Stimulated activated CD8-positive, alpha-beta memory T cell treated with anti-CD3 and anti-CD28 coated beads, Interleukin-12 subunit alpha, Interleukin-12 subunit beta, amount 100 ng/mL, for 24 hours (primary cell): ENCODE measurements around the gene MEG3.

Experiments used
- DNase-seq: peaks from one replicate; pipeline ENCODE4 v3.0.0-alpha.2; 2020; ENCODE audit errors: extremely low read depth

MEG3 gene

DNA sequence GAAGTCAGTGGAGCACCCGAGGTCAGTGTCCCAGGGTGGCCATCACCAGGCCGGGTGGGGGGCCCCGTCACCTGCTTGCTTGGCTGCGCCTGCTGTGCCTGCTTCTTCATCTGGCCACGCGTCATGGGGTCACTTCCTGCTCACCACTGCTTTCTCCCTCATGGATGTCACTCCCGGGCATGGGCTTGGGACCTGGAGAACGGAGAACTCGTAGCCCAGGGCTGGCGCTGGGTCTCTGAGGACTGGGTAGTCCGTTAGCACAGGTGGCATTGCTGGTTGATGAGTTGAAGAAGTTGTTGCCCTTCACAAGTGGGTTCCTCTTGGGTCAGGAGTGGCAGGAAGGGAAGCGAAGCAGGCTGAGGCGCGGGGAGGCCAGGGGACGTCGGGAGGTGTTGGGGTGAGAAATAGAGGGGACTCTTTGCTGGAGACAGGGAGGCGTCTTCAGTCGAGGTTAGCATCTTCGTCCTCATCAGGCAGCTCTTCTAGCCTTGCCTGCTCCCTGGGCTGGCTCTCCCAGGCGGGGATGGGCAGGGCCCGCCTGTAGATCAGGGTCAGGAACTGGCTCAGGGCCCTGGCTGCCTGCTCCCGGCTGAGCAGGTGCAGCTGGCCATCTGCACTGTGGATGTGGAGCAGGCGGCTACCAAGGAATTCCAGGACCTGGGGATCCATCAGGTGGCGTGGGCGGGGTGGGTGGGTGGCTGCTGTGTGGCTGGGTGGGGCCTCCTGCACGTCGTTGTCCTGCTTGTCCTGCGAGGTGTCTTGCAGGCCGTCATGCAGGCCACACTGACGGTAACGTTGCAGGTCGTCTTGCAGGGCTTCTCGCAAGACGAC, 54.6 kb downstream of the MEG3 start:
- no peak for DNase-seq

DNA sequence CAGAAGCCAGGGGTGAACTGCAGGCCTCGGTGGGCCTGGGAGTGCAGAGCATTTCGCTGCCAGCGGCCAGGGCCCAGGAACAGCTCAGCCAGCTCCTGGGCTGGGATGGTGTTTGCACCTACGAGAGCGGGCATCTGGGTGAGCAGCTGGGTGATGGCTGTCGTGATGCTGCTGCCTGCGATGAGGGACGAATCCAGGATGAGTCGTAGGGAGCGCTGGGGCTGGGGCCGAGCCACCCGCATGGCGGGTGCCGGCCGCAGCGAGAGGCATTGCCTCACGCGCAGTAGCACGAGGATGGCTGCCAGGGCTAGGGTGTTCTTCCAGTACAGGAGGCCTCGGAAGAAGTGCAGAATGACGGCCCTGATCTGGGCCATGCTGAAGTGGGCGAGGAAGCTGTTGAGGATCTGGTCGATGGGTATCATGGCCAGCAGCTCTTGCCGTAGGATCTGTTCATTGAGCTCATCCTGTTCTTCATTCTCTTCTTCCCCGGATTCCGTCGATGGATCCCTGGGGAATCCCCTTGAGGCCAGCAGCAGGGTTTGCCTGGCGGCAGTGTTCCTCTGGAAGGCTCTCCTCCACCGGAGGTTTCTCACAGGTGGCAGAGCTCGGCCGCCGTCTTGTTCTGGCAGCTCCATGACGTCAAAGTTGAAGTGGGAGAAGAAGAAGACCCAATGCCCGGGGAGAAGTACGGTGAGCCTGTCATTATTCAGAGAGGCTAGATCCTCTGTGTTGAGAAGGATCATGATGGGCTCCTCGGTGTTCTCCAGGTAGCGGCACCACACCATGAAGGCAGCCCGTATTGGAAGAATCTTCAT, 55.5 kb downstream of the MEG3 start:
- DNase-seq: no peak

DNA sequence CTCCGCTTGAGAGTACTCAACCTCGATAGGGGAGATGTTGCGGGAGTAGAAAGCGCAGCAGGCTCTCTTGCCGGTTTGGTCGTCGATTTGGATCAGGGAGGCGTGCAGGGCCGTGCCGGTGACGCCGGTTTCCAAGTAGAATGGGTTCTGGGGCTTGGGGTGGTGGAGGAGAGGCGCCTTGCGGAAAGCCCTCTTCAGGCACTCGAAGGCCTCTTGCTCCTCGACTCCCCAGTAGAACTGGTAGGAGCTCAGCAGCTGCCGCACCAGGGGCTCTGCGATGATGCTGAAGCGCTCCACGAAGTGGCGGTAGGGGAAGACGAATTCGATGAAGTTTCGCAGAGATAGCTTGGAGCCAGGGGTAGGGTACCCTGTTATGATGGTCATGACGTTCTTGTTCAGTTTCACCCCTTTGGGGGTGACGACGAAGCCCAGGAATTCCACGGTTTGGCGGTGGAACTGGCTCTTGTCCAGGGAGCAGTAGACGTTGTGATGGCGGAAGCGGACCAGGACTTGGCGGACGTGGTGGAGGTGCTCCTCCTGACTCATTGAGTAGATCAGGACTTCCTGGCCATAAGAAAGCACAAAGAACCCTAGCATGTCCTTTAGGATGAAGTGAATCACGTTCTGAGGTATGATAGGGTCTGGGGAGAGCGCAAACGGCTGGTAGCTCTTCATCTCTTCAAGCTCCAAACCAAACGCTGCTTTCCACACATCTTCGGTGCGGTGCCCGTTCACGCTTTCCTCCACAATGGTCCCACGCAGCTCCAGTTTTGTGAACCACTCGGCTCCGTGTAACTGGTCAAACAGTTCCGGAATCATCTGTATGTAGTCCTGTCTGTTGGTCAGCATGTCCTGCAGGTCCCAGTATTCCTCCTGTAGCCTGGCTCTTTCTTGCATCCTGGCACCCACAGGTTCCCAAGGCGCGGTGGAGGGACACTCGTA, 56.4 kb downstream of the MEG3 start:
- DNase-seq: no peak

DNA sequence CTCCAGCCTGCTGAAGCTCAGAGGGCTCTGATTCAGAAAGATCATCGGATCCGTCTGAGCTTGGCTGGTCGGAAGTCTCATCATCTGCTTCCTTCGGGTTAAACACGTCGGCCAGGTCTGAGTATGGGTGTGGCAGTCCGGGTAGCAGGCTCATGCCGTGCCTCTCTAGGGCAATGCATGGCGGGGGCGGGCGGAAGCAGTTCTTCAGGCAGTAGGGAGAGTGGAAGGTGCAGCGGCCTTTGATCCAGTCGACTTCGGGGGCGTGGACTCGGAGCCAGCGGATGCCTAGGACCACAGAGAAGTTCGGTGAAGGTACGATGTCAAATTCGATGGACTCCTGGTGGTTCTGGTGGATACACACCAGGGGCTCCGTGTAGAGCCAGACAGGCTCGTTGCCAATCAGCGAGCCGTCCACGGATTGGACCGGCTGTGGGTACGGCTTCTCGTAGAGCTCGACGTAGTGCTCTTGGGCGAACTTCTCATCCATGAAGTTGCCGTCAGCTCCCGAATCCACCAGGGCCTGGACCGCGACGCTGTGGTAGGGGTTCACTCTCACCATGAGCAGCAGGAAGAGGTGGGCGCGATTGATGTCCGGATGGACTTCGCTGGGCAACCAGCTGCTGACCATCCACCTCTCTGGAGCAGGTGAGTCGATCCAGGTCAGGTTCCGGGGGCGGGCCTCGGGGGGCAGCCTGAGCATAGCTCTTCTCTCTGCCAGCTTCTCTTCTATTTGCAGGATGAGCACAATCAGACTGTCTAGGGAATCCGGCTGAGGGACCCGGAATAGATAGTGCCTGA, 57.3 kb downstream of the MEG3 start:
- no peak for DNase-seq

DNA sequence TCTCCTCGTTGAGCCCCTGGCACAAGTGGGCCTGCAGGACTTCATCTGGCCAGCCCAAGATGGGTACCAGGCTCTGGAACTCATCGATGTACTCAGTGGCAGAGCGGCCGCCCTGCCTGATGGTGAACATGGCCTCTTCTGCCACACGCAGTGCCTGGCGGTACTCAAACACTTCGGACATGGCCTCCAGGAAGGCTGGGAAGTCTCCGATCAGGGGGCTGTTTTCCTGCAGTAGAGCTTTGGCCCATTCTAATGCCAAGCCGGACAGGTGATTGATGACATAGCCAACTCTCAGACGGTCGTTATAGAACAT, 57.8 kb downstream of the MEG3 start:
- no peak for DNase-seq

DNA sequence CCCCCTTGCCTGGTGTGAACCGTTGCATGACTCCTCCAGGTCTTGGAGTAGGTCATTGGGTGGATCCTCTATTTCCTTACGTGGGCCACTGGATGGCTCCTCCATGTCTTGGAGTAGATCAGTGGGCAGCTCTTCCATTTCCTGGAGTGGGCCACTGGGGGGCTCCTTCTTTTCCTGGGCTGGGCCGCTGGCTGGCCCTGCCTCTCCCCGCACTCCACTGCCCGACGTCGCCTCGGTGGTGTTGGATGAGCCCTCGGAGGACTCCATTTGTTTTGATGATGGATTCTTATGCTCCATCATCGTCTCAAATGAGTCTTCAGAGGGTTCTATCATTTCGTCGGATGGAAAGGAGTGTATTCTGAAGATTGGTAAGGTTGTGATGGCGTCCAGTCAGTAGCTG, 58.5 kb downstream of the MEG3 start:
- DNase-seq: no peak

DNA sequence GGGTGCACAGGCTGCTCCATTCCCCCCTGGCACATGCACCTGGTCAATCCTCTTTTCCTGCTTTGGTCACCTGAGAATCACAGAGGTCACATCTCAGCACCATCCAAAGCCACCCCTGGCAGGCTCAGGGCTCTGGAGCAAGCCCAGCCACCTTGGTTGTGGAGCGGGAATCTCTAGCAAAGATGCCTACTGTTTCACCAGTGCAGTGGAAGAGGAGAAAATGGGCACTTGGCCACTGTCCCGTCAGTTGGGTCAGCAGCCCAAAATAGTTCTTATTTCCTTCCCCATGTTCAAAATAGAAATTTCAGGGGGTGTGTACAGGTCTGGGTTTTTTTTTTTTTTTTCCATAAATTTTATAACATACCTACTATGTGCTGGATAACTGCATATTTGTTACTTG, 59.3 kb downstream of the MEG3 start:
- no peak for DNase-seq

DNA sequence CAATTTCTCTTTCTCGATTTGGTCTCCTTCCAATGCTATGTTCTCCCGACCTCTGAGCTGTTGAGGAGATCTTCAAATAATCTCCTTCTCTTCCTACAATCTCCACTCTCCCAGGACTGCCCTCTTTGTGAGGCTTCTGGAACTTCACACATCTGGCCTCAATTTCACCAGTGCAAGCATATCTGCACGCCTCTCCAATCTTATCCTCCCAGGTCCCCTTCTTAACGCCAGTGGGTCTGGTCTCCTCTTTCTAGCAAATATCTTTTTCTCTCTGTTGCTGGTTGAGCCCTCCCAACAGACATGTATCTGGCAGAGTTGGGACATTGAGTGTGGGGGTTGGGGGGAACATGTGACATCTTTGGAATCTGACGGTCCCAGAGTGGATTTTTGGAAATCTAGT, 59.7 kb downstream of the MEG3 start:
- DNase-seq: no peak

DNA sequence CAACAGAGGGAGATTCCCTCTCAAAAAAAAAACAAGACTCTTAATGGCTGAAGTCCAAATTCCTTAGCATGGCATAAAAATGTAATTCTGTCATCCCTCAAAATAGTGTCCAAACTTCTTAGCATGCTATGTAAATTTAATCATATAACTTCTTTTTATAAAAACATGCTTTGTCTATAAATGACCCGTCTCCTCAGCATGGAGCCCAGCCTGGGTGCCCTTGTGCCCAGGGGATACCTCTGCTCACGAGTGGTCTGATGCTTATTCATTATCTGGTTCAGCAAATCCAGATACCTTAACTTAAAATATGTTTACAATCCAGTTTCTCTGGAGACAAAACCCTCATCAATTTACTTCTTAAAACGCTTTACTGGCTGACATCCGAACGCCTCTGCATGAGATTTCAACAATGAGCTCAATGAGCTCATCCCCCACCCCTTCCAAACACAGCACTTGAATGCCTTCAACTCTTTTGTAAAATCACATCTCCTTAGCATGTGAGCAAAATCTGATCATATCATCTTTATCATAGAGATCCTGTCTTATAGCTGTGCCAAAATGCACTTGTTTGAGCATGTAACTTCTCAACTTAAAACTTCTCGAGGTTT, 61.9 kb downstream of the MEG3 start:
- DNase-seq: no peak

DNA sequence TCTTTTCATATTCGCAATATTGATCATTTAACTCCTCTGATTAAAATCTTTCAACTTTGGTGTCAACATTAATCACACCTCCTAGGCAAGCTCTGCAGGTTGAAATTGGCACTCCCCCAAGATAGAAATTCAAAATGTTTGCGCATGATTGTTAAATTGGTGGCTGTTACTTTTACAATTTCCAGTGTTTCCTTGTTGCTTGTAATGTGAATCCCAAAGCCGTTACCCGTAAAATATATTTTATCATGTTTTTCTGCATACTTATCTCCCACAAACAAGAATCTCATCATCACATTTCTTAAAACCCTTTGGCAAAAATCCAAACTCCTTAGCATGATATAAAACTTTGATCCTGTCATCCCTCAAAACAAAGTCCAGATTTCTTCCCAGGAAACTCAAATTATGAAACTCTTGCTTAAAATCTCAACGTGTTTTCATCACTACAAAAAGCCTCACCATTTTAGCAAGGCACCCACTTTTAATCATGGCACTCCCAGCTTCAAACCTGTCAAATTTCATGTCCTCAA, 62.9 kb downstream of the MEG3 start:
- DNase-seq: no peak

DNA sequence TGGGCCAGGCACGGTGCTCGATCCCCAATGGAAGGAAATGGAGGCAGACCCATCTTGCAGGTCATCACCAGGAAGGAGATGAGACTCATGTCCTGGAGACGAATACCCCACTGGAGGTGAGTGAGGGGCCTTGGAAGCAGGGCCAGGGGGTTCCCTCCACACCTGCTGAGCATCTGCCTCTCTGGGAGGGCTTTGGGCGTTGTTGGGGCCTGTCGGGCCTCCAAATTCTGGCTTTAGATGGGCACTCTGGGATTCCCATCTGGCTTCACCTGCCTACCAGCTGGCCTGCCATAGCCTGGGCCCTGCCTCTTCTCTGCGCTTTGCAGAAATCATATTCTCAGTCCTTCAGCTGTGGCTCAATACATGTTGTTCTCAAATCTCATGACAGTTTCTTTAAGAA, 63.7 kb downstream of the MEG3 start:
- DNase-seq: no peak

DNA sequence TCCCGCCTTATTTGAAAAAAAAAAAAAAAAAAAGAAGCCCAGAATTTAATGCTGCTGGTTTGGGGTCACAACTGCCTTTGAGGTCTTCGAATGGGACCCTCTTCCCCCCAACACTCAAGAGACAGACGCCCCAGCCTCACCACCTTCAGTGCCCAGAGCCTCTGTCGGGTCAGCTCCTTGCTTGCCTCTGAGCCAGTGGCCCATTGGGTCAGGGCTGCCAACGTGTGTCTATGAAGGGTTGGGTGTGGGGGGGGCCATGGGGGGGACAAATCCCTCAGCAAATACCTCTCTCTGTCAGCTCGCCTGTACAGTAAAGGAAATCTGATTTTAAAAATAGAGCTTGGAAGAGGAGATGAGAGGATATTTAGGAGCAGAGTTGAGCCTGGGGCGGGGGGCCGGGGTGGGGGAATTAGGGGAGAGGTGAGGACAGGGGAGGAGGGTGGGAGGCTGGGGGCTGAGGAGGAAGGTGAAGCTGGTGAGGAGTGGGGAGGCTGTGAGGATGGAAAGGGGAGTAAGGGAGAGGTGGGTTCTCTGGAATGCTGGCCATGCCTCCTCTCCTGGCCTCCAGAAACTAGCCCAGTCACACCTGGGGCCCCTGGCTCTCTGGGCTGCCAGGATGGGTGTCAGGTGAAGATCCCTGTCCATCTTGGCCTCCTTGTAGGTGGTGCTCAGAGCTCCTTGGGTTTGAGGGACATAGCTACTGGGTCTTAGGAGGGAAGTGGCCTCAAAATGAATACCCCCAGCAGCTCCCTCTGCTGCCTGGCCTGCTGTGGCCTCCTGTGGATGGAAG, 64.3 kb downstream of the MEG3 start:
- no peak for DNase-seq

DNA sequence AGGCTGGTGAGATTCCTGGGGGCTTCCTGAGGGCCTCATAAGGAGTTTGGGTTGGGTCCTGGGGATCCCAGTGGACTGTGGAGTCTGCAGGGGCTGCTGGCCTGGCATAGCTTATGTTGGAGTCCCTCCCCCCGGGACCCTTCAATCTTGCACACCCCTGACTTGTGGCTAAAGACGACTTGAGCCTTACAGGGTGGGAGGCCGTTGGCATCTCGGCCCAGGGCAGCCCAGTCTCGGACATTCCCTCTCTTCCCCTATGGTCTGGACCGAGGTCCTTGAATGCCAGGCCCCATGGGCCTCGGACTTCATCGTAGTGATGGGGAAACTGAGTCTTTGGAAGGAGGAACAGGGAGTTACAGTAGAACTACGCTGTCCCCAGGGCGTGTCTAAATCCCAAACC, 65.1 kb downstream of the MEG3 start:
- DNase-seq: no peak

DNA sequence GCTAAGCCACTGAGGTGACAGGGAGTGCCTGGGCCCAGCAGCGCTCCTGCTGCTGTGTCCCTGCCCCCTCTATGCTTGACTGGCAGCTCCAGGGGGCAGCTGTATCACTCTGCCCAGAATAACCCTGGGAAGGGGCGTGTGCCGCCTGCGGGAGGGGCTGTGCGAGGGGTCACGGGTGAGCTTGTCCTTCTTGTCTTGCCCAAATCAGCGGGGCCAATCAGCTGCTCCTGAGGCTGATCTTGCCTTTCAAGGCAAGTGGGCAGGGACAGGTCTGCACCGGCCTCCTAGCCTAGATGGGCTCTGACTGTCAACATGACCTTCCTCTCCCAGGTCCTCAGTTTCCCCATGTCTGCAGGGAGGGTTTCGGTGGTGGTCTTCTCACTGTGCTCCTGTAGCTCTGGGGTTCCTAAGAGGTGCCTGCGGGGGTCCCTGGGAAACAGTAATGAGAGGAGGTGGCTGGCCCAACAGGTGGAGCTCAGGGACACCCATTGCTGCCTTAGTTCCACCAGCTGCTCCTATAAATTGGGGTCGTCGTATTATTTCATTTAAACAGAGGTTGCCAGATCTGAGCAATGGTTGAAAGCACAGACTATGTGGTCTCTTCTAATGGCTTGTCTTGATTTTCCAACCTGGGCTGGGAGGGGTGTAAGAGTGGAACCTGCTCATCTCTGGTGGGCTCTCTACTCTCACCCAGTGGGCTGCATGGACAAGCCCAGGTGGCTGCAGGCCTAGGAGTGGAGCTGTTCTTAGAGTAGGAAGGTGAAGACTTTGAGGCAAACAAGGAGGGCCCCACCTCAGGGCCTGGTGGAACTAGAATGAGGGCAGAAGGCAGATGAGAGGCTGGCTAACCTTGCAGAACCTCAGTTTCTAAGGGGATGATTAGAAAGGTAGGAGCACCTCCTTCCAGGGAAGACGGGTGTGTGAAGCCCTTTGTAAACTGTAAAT, 65.9 kb downstream of the MEG3 start:
- no peak for DNase-seq

DNA sequence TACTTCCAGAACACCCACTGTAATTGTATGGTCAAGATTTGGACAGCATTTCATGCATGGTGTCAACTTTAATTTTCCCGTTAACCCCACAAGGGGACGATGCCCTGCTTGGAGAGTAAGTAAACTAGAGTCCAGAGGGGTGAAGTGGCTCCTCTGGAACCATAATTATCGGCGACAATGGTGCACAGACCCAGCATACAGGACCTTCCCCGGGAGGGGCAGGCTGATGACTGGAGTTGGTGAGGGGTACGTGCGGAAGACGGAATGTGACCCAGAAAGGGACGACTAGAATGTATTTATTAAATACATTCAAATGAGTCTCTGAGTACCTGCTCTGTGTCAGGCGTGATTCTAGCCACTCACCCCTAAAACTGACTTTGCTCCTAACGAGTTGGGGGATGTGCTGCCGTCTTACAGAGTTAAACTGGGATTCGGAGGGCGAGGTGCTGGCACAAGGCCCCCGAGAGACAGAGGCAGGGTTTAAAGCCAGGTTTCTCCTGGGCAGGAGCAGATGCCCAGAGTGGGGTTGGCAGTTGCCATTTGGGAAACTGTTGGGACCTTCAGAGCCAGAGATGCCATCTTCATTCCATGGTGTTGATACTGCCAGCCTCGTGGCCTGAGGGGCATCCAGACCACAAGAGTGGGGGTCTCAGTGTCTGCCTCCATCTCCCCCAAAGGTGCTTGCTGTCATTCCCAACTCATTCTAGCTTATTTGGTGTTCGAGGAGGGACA, 66.7 kb downstream of the MEG3 start:
- no peak for DNase-seq

DNA sequence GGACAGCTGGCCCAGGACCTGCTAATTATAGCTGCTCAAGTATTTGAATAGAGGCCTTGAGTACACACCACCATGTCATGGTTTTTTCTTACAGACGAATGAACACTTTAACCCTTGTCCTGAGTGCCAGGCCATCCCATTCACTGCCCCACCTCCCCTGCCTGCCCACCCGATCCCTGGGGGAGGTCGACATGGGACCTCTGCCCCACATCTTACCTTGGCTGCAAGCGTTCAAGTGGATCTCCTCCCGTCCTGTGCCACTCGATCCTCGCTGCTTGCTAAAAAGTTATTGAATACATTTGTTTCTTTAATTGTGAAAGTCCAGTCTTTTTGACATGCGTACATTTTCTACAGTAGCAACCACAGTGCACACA, 67.3 kb downstream of the MEG3 start:
- DNase-seq: no peak

DNA sequence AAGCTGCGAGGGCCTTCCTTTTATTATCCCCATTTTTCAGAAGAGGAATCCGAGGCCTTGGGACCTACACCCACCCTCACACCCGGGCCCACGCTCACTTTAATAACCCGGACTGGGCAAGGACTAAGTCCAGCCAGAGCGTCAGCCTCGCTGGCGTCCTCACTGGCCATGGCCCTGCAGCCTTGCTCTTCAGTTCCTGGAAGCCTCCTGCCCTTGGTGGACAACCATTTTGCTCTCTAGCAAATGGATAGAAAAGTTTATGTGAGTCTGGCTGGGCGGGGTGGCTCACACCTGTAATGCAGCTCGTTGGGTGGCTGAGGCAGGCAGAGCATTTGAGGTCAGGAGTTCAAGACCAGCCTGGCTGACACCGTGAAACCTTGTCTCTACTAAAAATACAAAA, 67.8 kb downstream of the MEG3 start:
- DNase-seq: no peak

DNA sequence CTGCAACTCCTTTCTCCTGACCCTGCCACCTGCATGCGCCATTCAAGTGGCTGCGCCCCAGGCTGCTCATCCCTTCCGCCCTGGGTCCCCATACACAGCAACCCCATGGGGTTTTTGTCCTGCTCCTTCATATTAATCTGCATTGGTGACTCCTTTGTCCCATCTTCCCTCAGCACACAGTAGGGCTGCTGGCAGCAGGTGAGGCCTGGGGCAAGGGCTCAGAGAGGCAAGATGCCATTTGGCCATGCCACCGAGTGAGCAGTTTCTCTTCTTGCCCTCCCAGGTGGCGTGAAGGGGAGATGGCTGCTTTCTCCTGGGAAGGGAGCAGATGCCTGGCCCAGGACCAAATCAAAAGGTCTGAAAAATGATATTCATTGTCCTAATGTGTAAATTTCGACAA, 68.5 kb downstream of the MEG3 start:
- no peak for DNase-seq
